PC-9 (cell line): Measurements from ENCODE around the gene FLAD1. TPM values are rescaled to one million over a fixed set of nuclear protein-coding genes. Genes with fewer than 3 reads are reported as not detected.

Experiments
- BruUV-seq: library from RNA; stranded (reverse); fragments of 400-500 nt; replicated peaks from 2 replicates; lab custom pipeline; 2021; lab: Mats Ljungman, UMichigan
- CTCF ChIA-PET: fragments of 300-600 bp; sonication (Branson Sonifier 250); formaldehyde crosslinking; loops from one replicate; lab custom pipeline; 2022; ENCODE audit warnings: antibody characterized with exemption; lab: Charles Lee
- POLR2A ChIA-PET: fragments of 300-600 bp; sonication (Branson Sonifier 250); formaldehyde crosslinking; loops from one replicate; lab custom pipeline; 2022; ENCODE audit warnings: antibody characterized with exemption; ENCODE audit not compliant: unreplicated experiment; lab: Charles Lee
- DNase-seq, 2 experiments: peaks; one replicate each; pipeline versions ENCODE4 v3.0.0 to v3.0.0-alpha.2; 2015 to 2022; ENCODE audit warnings: mixed read lengths in 1 of 2
- H2AFZ ChIP-seq: fragments of 200-600 bp; sonication (generic); 2 replicates; pipeline ENCODE4 v1.8.1; 2017; ENCODE audit warnings: antibody characterized with exemption
- H3F3A ChIP-seq: fragments of 200-600 bp; sonication (generic); 2 replicates; pipeline ENCODE4 v1.8.1; 2017; ENCODE audit warnings: antibody characterized with exemption, mild to moderate bottlenecking, low read depth; ENCODE audit not compliant: insufficient read depth
- H3K27ac ChIP-seq: fragments of 200-600 bp; sonication (generic); 2 replicates; pipeline ENCODE4 v1.6.1; 2016; ENCODE audit warnings: mixed run types
- H3K27me3 ChIP-seq: fragments of 200-600 bp; sonication (generic); 2 replicates; pipeline ENCODE4 v1.6.1; 2016; ENCODE audit warnings: low read depth, mixed run types; ENCODE audit not compliant: insufficient read depth
- H3K36me3 ChIP-seq: fragments of 200-600 bp; sonication (generic); 2 replicates; pipeline ENCODE4 v1.6.1; 2016; ENCODE audit warnings: low read depth, mixed run types
- H3K4me1 ChIP-seq: fragments of 200-600 bp; sonication (generic); replicated peaks from 2 replicates; pipeline ENCODE4 v1.6.1; 2016; ENCODE audit warnings: mixed run types; ENCODE audit not compliant: insufficient read depth
- H3K4me2 ChIP-seq: fragments of 200-600 bp; sonication (generic); 2 replicates; pipeline ENCODE4 v1.6.1; 2017; ENCODE audit warnings: mixed run types
- H3K4me3 ChIP-seq: fragments of 200-600 bp; sonication (generic); 2 replicates; pipeline ENCODE4 v1.6.1; 2016; ENCODE audit warnings: mixed run types
- H3K79me2 ChIP-seq: fragments of 200-600 bp; sonication (generic); 2 replicates; pipeline ENCODE4 v1.6.1; 2017; ENCODE audit warnings: low read depth, mixed run types
- H3K9me2 ChIP-seq: fragments of 200-600 bp; sonication (generic); 2 replicates; pipeline ENCODE4 v1.8.1; 2017; ENCODE audit warnings: mild to moderate bottlenecking; ENCODE audit not compliant: insufficient read depth
- H3K9me3 ChIP-seq: fragments of 200-600 bp; sonication (generic); 2 replicates; pipeline ENCODE4 v1.8.1; 2016; ENCODE audit warnings: low read depth; ENCODE audit not compliant: insufficient read depth
- H4K20me1 ChIP-seq: fragments of 200-600 bp; sonication (generic); 2 replicates; pipeline ENCODE4 v1.8.1; 2017; ENCODE audit not compliant: insufficient read depth
- EZH2 ChIP-seq: fragments of 200-600 bp; sonication (generic); IDR thresholded peaks from 2 replicates; pipeline ENCODE4 v1.8.0; 2017; ENCODE audit warnings: antibody characterized with exemption, low read depth
- intact Hi-C: fragments of 100-400 bp; cut with micrococcal nuclease; formaldehyde crosslinking; loops from one replicate; pipeline ENCODE4 v1.10.0; 2022; ENCODE audit not compliant: unreplicated experiment
- total RNA-seq: library from RNA; stranded (reverse); gene quantifications from 2 replicates; pipeline ENCODE4 v1.2.3, GENCODE V29; 2021
- TF ChIP-seq, protein P1 (sequence below): fragments of 200-600 bp; sonication (generic); conservative IDR thresholded peaks from 2 replicates; pipeline ENCODE4 v1.6.1; 2017; ENCODE audit warnings: mixed run types, antibody characterized with exemption, mild to moderate bottlenecking, moderate library complexity

Gene FLAD1
- total RNA-seq, 1 experiment from 2014 or later = 54.2 TPM

DNA sequence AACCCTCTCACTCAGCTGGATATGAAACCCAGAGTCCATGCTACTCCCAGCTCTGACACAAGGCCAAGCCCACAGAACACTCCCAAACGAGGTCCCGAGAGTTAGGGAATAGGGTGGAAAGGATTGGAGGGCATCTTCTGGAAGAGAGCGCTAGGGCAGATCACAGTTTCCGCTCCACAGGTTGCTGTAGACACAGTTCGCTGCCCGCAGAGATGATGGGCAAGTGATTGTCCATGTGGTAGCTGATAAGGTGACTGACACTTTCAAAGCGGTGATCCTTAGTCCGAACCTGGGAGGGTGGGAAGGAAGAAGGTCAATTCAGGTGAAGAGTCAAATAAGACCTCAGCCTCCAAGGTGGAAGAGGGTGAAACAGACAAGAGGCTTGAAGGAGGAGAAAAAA lies 19.5 kb upstream of the FLAD1 start:
- intact Hi-C loops = loop anchor here (5.0 kb wide), 1 partner anchor 39 kb away; the partner anchor contains the start of gene ZBTB7B
- H3K4me1 ChIP-seq = peaks cover 16% of the 10 kb centered on the region
- H3K27ac ChIP-seq = no peak overlapping the region
- H2AFZ ChIP-seq = no peak overlapping the region
- TF ChIP-seq EZH2 = no peak
- TF ChIP-seq, protein P1, sequence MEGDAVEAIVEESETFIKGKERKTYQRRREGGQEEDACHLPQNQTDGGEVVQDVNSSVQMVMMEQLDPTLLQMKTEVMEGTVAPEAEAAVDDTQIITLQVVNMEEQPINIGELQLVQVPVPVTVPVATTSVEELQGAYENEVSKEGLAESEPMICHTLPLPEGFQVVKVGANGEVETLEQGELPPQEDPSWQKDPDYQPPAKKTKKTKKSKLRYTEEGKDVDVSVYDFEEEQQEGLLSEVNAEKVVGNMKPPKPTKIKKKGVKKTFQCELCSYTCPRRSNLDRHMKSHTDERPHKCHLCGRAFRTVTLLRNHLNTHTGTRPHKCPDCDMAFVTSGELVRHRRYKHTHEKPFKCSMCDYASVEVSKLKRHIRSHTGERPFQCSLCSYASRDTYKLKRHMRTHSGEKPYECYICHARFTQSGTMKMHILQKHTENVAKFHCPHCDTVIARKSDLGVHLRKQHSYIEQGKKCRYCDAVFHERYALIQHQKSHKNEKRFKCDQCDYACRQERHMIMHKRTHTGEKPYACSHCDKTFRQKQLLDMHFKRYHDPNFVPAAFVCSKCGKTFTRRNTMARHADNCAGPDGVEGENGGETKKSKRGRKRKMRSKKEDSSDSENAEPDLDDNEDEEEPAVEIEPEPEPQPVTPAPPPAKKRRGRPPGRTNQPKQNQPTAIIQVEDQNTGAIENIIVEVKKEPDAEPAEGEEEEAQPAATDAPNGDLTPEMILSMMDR = no peak
- no peaks in the 10 kb centered on the region for H3K9me2 ChIP-seq
- peaks cover 49% of the 10 kb centered on the region for H3F3A ChIP-seq
- no peak overlapping the region for H3K4me3 ChIP-seq
- no TSS peak for BruUV-seq
- DNase-seq = no peak
- H3K79me2 ChIP-seq = peaks cover 16% of the 10 kb centered on the region
- peaks cover 26% of the 10 kb centered on the region for H3K36me3 ChIP-seq
- CTCF ChIA-PET = no interaction called here
- POLR2A ChIA-PET = interaction anchor here (0.5 to 0.7 kb wide), 3 partner anchors 8 to 78 kb away, joined by 3 to 11 read pairs (median 6); partner anchors contain the start of gene FLAD1
- no peaks in the 10 kb centered on the region for H3K9me3 ChIP-seq
- H4K20me1 ChIP-seq = no peaks in the 10 kb centered on the region
- no peak overlapping the region for H3K4me2 ChIP-seq
- no peaks in the 10 kb centered on the region for H3K27me3 ChIP-seq

DNA sequence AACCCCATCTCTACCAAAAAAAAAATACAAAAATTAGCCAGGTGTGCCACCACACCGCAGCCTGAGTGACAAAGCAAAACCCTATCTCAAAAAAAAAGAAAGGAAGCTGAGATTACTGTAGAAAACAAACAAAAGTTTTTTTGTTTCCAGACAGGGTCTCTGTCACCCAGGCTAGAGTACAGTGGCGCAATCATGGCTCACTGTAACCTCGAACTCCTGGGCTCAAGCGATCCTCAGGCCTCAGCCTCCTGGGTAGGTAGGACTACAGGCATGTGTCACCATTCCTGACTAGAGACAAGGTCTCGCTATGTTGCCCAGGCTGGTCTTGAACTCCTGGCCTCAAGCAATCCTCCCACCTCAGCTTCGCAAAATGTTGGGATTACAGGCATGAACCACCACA lies 18.8 kb upstream of the FLAD1 start:
- H3K9me3 ChIP-seq = no peaks in the 10 kb centered on the region
- no peaks in the 10 kb centered on the region for H4K20me1 ChIP-seq
- peaks cover 46% of the 10 kb centered on the region for H3F3A ChIP-seq
- no peaks in the 10 kb centered on the region for H3K27me3 ChIP-seq
- no peak overlapping the region for H2AFZ ChIP-seq
- no peak overlapping the region for H3K27ac ChIP-seq
- TF ChIP-seq EZH2 = no peak
- TF ChIP-seq, protein P1 = no peak
- no peak overlapping the region for H3K4me3 ChIP-seq
- no TSS peak for BruUV-seq
- H3K4me2 ChIP-seq = no peak overlapping the region
- no peak for DNase-seq
- ChIA-PET POLR2A (interaction anchor here (0.6 to 0.7 kb wide), 3 partner anchors 10 to 55 kb away, joined by 4 to 6 read pairs (median 4); partner anchors contain the start of genes CKS1B and FLAD1), CTCF (interaction anchor here (0.7 to 0.8 kb wide), 2 partner anchors 9 to 23 kb away, joined by 3 read pairs; partner anchors contain the start of gene PBXIP1)
- H3K79me2 ChIP-seq = peaks cover 23% of the 10 kb centered on the region
- peaks cover 31% of the 10 kb centered on the region for H3K36me3 ChIP-seq
- H3K9me2 ChIP-seq = no peaks in the 10 kb centered on the region
- H3K4me1 ChIP-seq = peaks cover 24% of the 10 kb centered on the region
- intact Hi-C loops = loop anchor here (5.0 kb wide), 1 partner anchor 38 kb away; the partner anchor contains the start of gene ZBTB7B

DNA sequence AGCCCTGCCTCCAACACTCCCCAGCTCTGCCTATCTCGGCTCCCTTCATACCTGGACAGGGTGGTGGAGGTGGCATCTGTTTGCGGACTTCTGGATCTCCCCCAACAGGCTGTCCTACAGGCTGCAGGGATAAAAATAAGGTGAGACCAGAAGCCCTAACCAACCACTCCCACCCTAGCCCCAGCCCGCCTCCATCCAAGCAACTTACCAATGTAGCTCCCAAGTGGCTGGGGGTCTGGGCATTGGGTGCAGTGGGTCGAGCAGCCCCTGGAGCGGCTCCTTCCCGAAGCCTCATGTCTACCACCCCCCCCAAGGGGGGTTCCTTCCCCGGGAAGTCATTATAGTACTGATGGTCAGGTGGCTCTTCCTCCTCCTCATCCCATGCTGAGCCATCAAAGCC lies 17.0 kb upstream of the FLAD1 start:
- no peaks in the 10 kb centered on the region for H4K20me1 ChIP-seq

More for the DNA sequence above, 17.0 kb upstream of the FLAD1 start:
- TF ChIP-seq, protein P1 = no peak
- TF ChIP-seq EZH2 = no peak
- H3K4me2 ChIP-seq = no peak overlapping the region
- no peak overlapping the region for H3K4me3 ChIP-seq
- peaks cover 51% of the 10 kb centered on the region for H3F3A ChIP-seq
- H3K9me2 ChIP-seq = no peaks in the 10 kb centered on the region
- no peaks in the 10 kb centered on the region for H3K27me3 ChIP-seq
- no peak overlapping the region for H3K27ac ChIP-seq
- H3K79me2 ChIP-seq = peaks cover 29% of the 10 kb centered on the region
- no TSS peak for BruUV-seq
- peaks cover 34% of the 10 kb centered on the region for H3K4me1 ChIP-seq
- no peaks in the 10 kb centered on the region for H3K9me3 ChIP-seq
- DNase-seq = no peak
- ChIA-PET POLR2A (interaction anchor here (0.5 to 0.6 kb wide), 2 partner anchors 10 kb away, joined by 3 to 5 read pairs; partner anchors contain the start of gene PBXIP1), CTCF (interaction anchor here (1.4 kb wide), 1 partner anchor 86 kb away, joined by 3 read pairs; no protein-coding TSS in a partner anchor)
- intact Hi-C loops = no loop called here
- peaks cover 33% of the 10 kb centered on the region for H3K36me3 ChIP-seq
- H2AFZ ChIP-seq = no peak overlapping the region
